Measurements from ENCODE around the gene TMSB4X. TPM values are rescaled to one million over a fixed set of nuclear protein-coding genes. Genes with fewer than 3 reads are reported as not detected.

Gene TMSB4X
- 2,550 and 3,293 TPM in 2 replicates for total RNA-seq

GRCh38 chrX:12974796-12975669, at the start of gene TMSB4X:
TSS of gene TMSB4X (plus strand) at chrX:12975110.

Other genes with a start within 250 kb of the TMSB4X start
- gene PRPS2, start 183.7 kb upstream of the TMSB4X start, total RNA-seq = 17.1 and 40.4 TPM in 2 replicates
- not detected in 2 replicates for gene TLR7, start 108.0 kb upstream of the TMSB4X start, total RNA-seq
- gene TLR8, start 68.5 kb upstream of the TMSB4X start, total RNA-seq = not detected in 2 replicates
- gene FAM9C, start 69.5 kb downstream of the TMSB4X start, total RNA-seq = not detected in 2 replicates

All from mesangial cell (primary cell).